GM12801 (cell line): ENCODE measurements around the gene SNAP23.

Source experiments
- CTCF ChIP-seq: IDR thresholded peaks from one replicate; pipeline ENCODE4 v1.5.1; 2011; ENCODE audit warnings: control low read depth; ENCODE audit not compliant: insufficient read length; ENCODE audit errors: extremely low read depth

The SNAP23 gene

GRCh38 chr15:42577514-42578031 is 82.1 kb downstream of the SNAP23 start:
- no peak for TF ChIP-seq CTCF

DNA sequence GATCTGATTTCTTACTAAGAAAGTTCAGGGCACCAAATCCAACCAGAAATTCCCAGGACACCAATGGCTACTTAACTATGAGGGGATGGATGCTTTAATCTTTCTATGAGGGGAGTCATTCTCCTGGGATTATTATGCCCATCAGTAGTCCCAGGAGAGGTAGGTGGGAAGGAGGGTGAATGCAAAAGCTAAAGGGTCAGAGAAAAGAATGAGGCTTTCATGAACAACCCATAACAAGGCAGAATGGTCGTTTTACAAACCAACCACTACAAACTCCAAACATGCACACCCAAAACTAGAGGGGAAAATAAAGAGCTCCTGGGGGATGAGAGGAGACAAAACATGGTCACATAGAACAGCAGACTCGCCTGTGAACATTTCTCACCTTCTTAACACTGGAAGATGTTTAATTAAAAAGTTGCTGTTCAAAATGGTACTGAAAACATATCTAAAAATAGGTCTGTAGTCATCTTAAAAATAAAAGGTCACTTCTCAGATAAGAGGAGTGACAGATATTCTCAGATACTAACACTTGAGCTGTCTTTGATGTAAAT is 83.6 kb downstream of the SNAP23 start:
- no peak for TF ChIP-seq CTCF

- no peak for TF ChIP-seq CTCF
Measured at GRCh38 chr15:42581272-42581730, 85.9 kb downstream of the SNAP23 start.
